Esophagus muscularis mucosa (tissue), 4 donors: ENCODE results near the gene PHLDA2.

Experiments
- CTCF ChIP-seq, 3 experiments: fragments of 200-600 bp in 2 of 3; fragments of 450-650 bp in 1 of 3; sonication (generic) in 2 of 3; IDR thresholded peaks; one replicate each; pipeline ENCODE4 v1.5.1; 2017 to 2019; ENCODE audit warnings: antibody characterized with exemption in 3 of 3, mild to moderate bottlenecking in 2 of 3, moderate library complexity in 1 of 3
- EP300 ChIP-seq: sonication (generic); formaldehyde crosslinking; IDR thresholded peaks from one replicate; pipeline ENCODE4 v1.6.1; 2017; ENCODE audit warnings: antibody characterized with exemption
- POLR2A ChIP-seq: fragments of 450-650 bp; IDR thresholded peaks from one replicate; pipeline ENCODE4 v1.6.1; 2017; ENCODE audit warnings: antibody characterized with exemption, moderate library complexity, mild to moderate bottlenecking, low read depth
- POLR2AphosphoS5 ChIP-seq, 2 donors: sonication (generic); formaldehyde crosslinking; IDR thresholded peaks; one replicate each; pipeline ENCODE4 v1.6.1; 2017; ENCODE audit warnings: antibody characterized with exemption in 2 of 2

DNA sequence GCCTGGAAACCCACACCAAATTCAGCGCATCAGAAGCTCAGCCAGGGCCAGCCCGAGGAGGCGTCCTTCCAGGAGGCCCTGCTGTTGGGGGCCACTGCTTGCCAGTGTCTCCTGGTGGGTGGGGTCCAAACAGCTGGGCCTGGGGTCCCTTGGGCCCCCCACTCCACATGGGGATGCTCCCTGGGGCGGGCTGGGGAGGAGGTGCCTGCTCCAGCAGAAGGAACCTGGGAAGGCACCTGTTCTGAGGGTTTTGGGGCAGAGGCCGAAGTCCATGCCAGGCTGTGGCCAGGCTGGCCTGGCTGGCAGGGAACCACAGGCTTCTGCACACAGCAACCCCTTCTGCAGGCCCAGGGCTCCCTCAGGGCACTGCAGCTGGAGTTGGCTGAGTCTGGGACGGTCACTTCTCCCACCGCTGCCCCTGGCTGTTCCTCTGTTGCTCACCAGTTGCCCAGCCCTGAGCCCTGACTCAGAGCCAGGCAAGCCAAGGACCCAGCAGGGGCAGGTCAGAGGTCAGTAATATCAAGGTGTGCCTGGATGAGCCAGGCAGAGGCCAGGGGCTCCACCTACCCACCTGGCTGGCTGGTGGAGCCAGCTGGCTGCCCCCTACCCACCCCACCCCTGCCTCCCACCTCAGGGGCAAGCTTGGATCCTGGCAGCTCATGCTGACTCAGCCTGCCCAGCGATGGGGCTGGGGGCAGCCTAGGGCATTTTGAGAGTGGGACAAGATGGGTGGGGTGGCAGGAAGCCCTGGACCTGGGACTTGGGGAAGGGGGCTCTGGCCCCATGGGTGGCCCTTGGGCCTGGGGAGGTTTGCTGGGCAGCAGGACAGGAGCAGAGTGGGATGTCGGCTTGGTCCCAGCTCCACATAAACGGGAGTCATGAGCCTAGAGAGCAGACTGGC, 12.0 kb upstream of the PHLDA2 start:
- TF ChIP-seq CTCF (IDR thresholded peaks at IDR 0.05) (no peak), EP300 (no peak), POLR2A (no peak), POLR2AphosphoS5 (IDR thresholded peaks at IDR 0.05) (no peak)
